Esophagus squamous epithelium (tissue), 5 donors: ENCODE results near the gene GRID2. TPM values are rescaled to one million over a fixed set of nuclear protein-coding genes. Genes with fewer than 3 reads are reported as not detected.

Source experiments
- DNase-seq: peaks from one replicate; lab custom pipeline; 2025; lab: John Stamatoyannopoulos, UW
- H3K27ac ChIP-seq, 4 donors: fragments of 200-600 bp; sonication (generic); one replicate each; pipeline ENCODE4 v1.5.1; 2016 to 2019; ENCODE audit warnings: mild to moderate bottlenecking in 1 of 4
- H3K27me3 ChIP-seq, 4 donors: fragments of 200-600 bp; sonication (generic); 1 replicate in 3 of 4; 2 replicates in 1 of 4; pipeline versions ENCODE4 v1.5.1 to v1.6.0; 2017 to 2021; ENCODE audit warnings: antibody characterized with exemption in 1 of 4
- H3K36me3 ChIP-seq, 3 donors: fragments of 200-600 bp; sonication (generic); one replicate each; pipeline ENCODE4 v1.5.1; 2016 to 2019
- H3K4me1 ChIP-seq, 3 donors: fragments of 200-600 bp; sonication (generic); one replicate each; pipeline ENCODE4 v1.5.1; 2017 to 2019
- H3K4me3 ChIP-seq, 4 donors: fragments of 200-600 bp; sonication (generic); 1 replicate in 3 of 4; 2 replicates in 1 of 4; pipeline ENCODE4 v1.5.1; 2016 to 2019; ENCODE audit warnings: mild to moderate bottlenecking in 2 of 4, moderate library complexity in 1 of 4
- H3K9me3 ChIP-seq, 3 donors: fragments of 200-600 bp; sonication (generic); one replicate each; pipeline ENCODE4 v1.5.1; 2016 to 2019
- POLR2A ChIP-seq, 4 donors: fragments of 450-650 bp; IDR thresholded peaks; one replicate each; pipeline ENCODE4 v1.6.1; 2017; ENCODE audit warnings: antibody characterized with exemption in 4 of 4, mild to moderate bottlenecking in 4 of 4, moderate library complexity in 3 of 4
- WGBS, 2 donors: methylation state at CpG; one replicate each; pipeline ENCODE4 v1.1.5; 2018; 5-methylcytosine and 5-hydroxymethylcytosine counted together
- intact Hi-C: fragments of 100-400 bp; cut with DNase I; formaldehyde crosslinking; loops from one replicate; pipeline ENCODE4 v1.15.0; 2022
- total RNA-seq, 4 donors: library from RNA; depleted of rRNA; stranded (reverse); fragments of >200 nt; gene quantifications; one replicate each; pipeline ENCODE4 v1.1.0, GENCODE V29; 2016
- TF ChIP-seq, protein P1 (sequence below), 6 experiments: fragments of 450-650 bp in 4 of 6; fragments of 200-600 bp in 2 of 6; sonication (generic) in 2 of 6; IDR thresholded peaks; one replicate each; pipeline ENCODE4 v1.5.1; 2016 to 2019; ENCODE audit warnings: antibody characterized with exemption in 6 of 6, mild to moderate bottlenecking in 4 of 6, moderate library complexity in 4 of 6
- donor health status: DM: yes; HTN: yes; CAD: no.

GRID2 gene
- total RNA-seq, 4 donors from 2014 or later: not detected

DNA sequence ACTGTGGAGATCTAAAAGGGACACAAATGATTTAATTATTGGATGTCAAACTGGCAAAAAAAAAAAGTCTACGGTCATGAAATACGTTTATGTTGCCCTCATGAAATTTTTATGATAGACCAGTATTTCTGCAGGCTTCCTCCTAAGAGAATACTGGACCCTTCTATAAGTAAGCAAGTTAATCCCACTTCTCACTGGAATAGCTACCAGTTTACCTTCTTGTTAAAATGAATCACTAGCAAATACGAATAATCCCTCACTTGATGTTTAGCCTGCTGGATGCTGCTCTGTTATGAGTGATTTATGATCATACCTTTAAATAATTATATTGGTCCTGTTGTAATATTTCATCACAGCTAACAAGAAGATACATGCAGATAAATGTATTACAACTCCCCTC is 39.6 kb upstream of the GRID2 start:
- Histone ChIP-seq H3K27ac (no peak overlapping the region), H3K27me3 (no peaks in the 10 kb centered on the region), H3K4me1 (no peaks in the 10 kb centered on the region), H3K36me3 (no peaks in the 10 kb centered on the region), H3K4me3 (no peak overlapping the region), H3K9me3 (no peaks in the 10 kb centered on the region)
- DNase-seq: no peak
- WGBS, 2 donors: 64 to 65% methylated on average over 3 of the region's 3 CpGs
- intact Hi-C loops: no loop called here
- TF ChIP-seq, protein P1, sequence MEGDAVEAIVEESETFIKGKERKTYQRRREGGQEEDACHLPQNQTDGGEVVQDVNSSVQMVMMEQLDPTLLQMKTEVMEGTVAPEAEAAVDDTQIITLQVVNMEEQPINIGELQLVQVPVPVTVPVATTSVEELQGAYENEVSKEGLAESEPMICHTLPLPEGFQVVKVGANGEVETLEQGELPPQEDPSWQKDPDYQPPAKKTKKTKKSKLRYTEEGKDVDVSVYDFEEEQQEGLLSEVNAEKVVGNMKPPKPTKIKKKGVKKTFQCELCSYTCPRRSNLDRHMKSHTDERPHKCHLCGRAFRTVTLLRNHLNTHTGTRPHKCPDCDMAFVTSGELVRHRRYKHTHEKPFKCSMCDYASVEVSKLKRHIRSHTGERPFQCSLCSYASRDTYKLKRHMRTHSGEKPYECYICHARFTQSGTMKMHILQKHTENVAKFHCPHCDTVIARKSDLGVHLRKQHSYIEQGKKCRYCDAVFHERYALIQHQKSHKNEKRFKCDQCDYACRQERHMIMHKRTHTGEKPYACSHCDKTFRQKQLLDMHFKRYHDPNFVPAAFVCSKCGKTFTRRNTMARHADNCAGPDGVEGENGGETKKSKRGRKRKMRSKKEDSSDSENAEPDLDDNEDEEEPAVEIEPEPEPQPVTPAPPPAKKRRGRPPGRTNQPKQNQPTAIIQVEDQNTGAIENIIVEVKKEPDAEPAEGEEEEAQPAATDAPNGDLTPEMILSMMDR (IDR thresholded peaks at IDR 0.05): no peak
- TF ChIP-seq POLR2A (IDR thresholded peaks at IDR 0.05): no peak

DNA sequence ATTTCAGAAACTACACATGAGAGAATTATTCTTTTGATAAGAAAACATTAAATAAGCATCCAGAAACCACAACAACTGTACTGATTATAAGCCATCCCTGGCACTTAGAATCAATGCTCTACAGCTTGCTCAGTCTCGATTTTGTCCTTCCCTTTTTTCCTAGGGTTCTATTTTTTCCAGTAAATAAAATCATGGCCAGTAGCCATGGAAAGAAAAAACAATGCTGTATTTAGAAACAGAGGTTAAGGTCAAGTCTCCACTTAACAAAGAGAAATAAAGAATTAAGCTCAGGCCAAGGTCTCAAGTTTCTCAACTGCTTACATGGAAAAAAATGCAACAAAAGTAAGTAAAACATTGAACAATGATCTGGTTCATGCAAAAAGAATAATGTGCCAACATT is 38.7 kb upstream of the GRID2 start:
- WGBS, 2 donors: 35 to 64% methylated on average over 1 of the region's 1 CpG
- Histone ChIP-seq H3K4me3 (no peak overlapping the region), H3K27ac (no peak overlapping the region), H3K36me3 (no peaks in the 10 kb centered on the region), H3K27me3 (no peaks in the 10 kb centered on the region), H3K4me1 (no peaks in the 10 kb centered on the region), H3K9me3 (no peaks in the 10 kb centered on the region)
- DNase-seq: no peak
- TF ChIP-seq POLR2A (IDR thresholded peaks at IDR 0.05): no peak
- TF ChIP-seq, protein P1 (IDR thresholded peaks at IDR 0.05): no peak
- intact Hi-C loops: no loop called here

DNA sequence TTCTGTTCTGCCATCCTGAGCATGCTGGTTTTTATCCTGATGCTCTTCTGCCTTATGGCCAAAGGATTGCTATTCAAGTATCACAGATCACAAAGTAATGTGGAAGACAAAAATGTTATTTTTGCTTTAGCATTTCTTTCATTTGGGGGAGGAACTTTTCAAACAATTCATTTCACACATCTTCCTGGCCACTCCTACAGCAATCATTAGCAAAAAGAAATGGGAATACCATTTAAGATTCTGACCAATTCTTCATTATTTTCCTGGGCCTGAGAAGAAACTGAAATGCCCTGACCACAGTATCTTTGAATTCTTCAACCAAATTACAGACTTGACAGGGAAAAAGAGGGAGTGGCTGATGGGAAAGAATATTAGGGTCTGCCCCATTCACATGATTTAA is 38.0 kb upstream of the GRID2 start:
- Histone ChIP-seq H3K27me3 (no peaks in the 10 kb centered on the region), H3K9me3 (no peaks in the 10 kb centered on the region), H3K36me3 (no peaks in the 10 kb centered on the region), H3K27ac (no peak overlapping the region), H3K4me3 (no peak overlapping the region), H3K4me1 (no peaks in the 10 kb centered on the region)
- TF ChIP-seq POLR2A (IDR thresholded peaks at IDR 0.05): no peak
- TF ChIP-seq, protein P1 (IDR thresholded peaks at IDR 0.05): no peak
- intact Hi-C loops: no loop called here
- DNase-seq: no peak

DNA sequence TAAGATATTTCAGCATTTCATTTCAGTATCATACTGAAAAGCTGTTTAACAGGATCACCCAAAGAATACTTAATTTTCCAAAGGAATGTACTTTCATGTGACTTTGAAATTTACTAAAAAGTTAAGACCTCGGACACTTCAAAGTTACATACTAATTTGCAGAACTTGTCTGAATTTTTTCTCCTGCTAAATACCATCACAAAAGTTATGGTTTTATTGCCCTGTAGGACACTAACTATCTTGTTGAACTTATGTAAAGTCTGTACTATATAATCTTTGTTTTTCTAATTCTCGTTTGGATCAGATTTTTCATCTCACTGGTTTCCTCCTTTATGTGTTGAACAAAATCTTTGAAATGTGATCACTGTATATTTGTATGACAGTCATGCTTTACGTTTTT is 37.2 kb upstream of the GRID2 start:
- WGBS, 2 donors: 59 to 62% methylated on average over 3 of the region's 3 CpGs
- no peaks in the 10 kb centered on the region for H3K4me1 ChIP-seq
- H3K27me3 ChIP-seq: no peaks in the 10 kb centered on the region
- H3K4me3 ChIP-seq: no peak overlapping the region
- TF ChIP-seq, protein P1 (IDR thresholded peaks at IDR 0.05): no peak
- TF ChIP-seq POLR2A (IDR thresholded peaks at IDR 0.05): no peak
- no peak overlapping the region for H3K27ac ChIP-seq
- H3K9me3 ChIP-seq: no peaks in the 10 kb centered on the region
- DNase-seq: no peak
- H3K36me3 ChIP-seq: no peaks in the 10 kb centered on the region
- intact Hi-C loops: no loop called here

DNA sequence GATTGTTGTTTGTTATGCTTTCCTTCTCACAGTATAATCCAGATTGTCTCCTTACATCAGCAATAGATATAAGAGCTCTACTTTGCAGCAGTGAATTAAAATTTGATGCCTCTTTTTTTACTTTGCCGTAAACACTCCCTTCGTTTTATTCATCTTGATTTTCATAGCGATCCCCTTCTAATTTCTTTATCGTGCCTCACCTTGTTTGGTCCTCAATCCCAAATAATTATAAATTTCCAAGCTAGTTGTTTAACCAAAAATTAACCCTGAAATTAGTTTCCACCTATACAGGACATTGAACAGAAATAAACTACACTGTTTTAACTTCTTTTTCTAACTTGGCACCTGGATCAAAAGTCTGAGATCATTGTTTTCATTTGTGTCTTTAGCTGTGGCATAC is 35.1 kb upstream of the GRID2 start:
- Histone ChIP-seq H3K27me3 (no peaks in the 10 kb centered on the region), H3K36me3 (no peaks in the 10 kb centered on the region), H3K9me3 (no peaks in the 10 kb centered on the region), H3K27ac (no peak overlapping the region), H3K4me1 (no peaks in the 10 kb centered on the region), H3K4me3 (no peak overlapping the region)
- TF ChIP-seq, protein P1 (IDR thresholded peaks at IDR 0.05): no peak
- intact Hi-C loops: no loop called here
- DNase-seq: no peak
- 84 to 93% methylated on average over 4 of the region's 4 CpGs for WGBS, 2 donors
